GM15510 (cell line): Measurements from ENCODE around the gene UBE2D3.

Experiments used
- POLR2A ChIP-seq: IDR thresholded peaks from 3 replicates; pipeline ENCODE4 v1.6.1; 2011; ENCODE audit warnings: borderline replicate concordance; ENCODE audit not compliant: insufficient read length; ENCODE audit errors: extremely low read depth

The UBE2D3 gene

GRCh38 chr4:102819588-102820365, 7.6 kb downstream of the UBE2D3 start:
- TF ChIP-seq POLR2A = no peak

GRCh38 chr4:102817613-102818268, 9.6 kb downstream of the UBE2D3 start:
- no peak for TF ChIP-seq POLR2A

GRCh38 chr4:102817021-102817605, 10.2 kb downstream of the UBE2D3 start:
- no peak for TF ChIP-seq POLR2A

GRCh38 chr4:102815981-102816380, 11.4 kb downstream of the UBE2D3 start:
- TF ChIP-seq POLR2A = no peak

GRCh38 chr4:102809691-102810090, 17.7 kb downstream of the UBE2D3 start:
- TF ChIP-seq POLR2A = no peak

- TF ChIP-seq POLR2A = no peak
These were observed 18.2 kb downstream of the UBE2D3 start for GRCh38 chr4:102809190-102809589.

GRCh38 chr4:102808009-102808408, 19.3 kb downstream of the UBE2D3 start:
- TF ChIP-seq POLR2A = no peak

GRCh38 chr4:102807345-102807744, 20.0 kb downstream of the UBE2D3 start:
- no peak for TF ChIP-seq POLR2A

GRCh38 chr4:102799816-102800215, 27.5 kb downstream of the UBE2D3 start:
- no peak for TF ChIP-seq POLR2A

GRCh38 chr4:102794999-102795398, 32.4 kb downstream of the UBE2D3 start:
- no peak for TF ChIP-seq POLR2A

- no peak for TF ChIP-seq POLR2A
These were observed 34.9 kb downstream of the UBE2D3 start for GRCh38 chr4:102792361-102792936.

GRCh38 chr4:102791318-102791835, 36.0 kb downstream of the UBE2D3 start:
- no peak for TF ChIP-seq POLR2A

- no peak for TF ChIP-seq POLR2A
These were observed 38.0 kb downstream of the UBE2D3 start for GRCh38 chr4:102789317-102789717.

GRCh38 chr4:102787944-102788343, 39.4 kb downstream of the UBE2D3 start:
- TF ChIP-seq POLR2A = no peak
